ENCODE results near the gene SLC25A1. TPM values are rescaled to one million over a fixed set of nuclear protein-coding genes. Genes with fewer than 3 reads are reported as not detected.

Gene SLC25A1
- polyA plus RNA-seq, 1 donor from 2014 or later = 81.4 TPM

GRCh38 chr22:19172213-19173046 is 6.1 kb downstream of the SLC25A1 start:
- H3K4me3 ChIP-seq (ENCODE audit: low read length) = peak overlapping the region; percentile 99
- no peaks in the 10 kb centered on the region for H3K36me3 ChIP-seq (ENCODE audit: insufficient read depth, low read length)
- no peaks in the 10 kb centered on the region for H4K20me1 ChIP-seq (ENCODE audit: insufficient read depth)
- H3F3A ChIP-seq (ENCODE audit: insufficient read depth, low read length, poor library complexity, severe bottlenecking) = no peaks in the 10 kb centered on the region
- H3K4me2 ChIP-seq (ENCODE audit: low read length) = peak overlapping the region; percentile 66
- peaks cover 28% of the 10 kb centered on the region for H3K27me3 ChIP-seq (ENCODE audit: insufficient read depth, low read depth, low read length)
- peak overlapping the region; percentile 88 for H3K9ac ChIP-seq (ENCODE audit: low read length)
- H2AFZ ChIP-seq (ENCODE audit: low read depth, low read length) = peak overlapping the region; percentile 96
- peak overlapping the region; percentile 82 for H3K27ac ChIP-seq (ENCODE audit: low read length)
- H3K9me3 ChIP-seq (ENCODE audit: low read length) = no peaks in the 10 kb centered on the region
- TF ChIP-seq EP300 (conservative IDR thresholded peaks at IDR 0.05; ENCODE audit: poor library complexity, severe bottlenecking) = no peak
- TF ChIP-seq POLR2AphosphoS5 (IDR thresholded peaks at IDR 0.05) = no peak
- no peak for TF ChIP-seq MXI1 (conservative IDR thresholded peaks at IDR 0.05; ENCODE audit: poor library complexity, severe bottlenecking)
- no peak for TF ChIP-seq TAF1 (IDR thresholded peaks at IDR 0.05; ENCODE audit: low read depth)
- no peak for TF ChIP-seq EZH2 (IDR thresholded peaks at IDR 0.05; ENCODE audit: borderline replicate concordance, insufficient read depth, low read length, poor library complexity, severe bottlenecking)
- no peak for TF ChIP-seq RAD21 (conservative IDR thresholded peaks at IDR 0.05)
- no peak for TF ChIP-seq SMC3 (conservative IDR thresholded peaks at IDR 0.05; ENCODE audit: poor library complexity)
- TF ChIP-seq REST (IDR thresholded peaks at IDR 0.05; ENCODE audit: borderline replicate concordance) = no peak
- TF ChIP-seq, protein P1, sequence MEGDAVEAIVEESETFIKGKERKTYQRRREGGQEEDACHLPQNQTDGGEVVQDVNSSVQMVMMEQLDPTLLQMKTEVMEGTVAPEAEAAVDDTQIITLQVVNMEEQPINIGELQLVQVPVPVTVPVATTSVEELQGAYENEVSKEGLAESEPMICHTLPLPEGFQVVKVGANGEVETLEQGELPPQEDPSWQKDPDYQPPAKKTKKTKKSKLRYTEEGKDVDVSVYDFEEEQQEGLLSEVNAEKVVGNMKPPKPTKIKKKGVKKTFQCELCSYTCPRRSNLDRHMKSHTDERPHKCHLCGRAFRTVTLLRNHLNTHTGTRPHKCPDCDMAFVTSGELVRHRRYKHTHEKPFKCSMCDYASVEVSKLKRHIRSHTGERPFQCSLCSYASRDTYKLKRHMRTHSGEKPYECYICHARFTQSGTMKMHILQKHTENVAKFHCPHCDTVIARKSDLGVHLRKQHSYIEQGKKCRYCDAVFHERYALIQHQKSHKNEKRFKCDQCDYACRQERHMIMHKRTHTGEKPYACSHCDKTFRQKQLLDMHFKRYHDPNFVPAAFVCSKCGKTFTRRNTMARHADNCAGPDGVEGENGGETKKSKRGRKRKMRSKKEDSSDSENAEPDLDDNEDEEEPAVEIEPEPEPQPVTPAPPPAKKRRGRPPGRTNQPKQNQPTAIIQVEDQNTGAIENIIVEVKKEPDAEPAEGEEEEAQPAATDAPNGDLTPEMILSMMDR (IDR thresholded peaks at IDR 0.05; ENCODE audit: poor library complexity, severe bottlenecking) = no peak
- no peaks in the 10 kb centered on the region for H3K9me2 ChIP-seq (ENCODE audit: insufficient read depth, low read length)
- H3K79me2 ChIP-seq (replicated peaks; ENCODE audit: insufficient read depth, low read length) = peaks cover 13% of the 10 kb centered on the region

- no peak overlapping the region for H3K9ac ChIP-seq (ENCODE audit: low read length)
These were observed 8.6 kb downstream of the SLC25A1 start for GRCh38 chr22:19169947-19170318.

More at GRCh38 chr22:19169947-19170318, 8.6 kb downstream of the SLC25A1 start:
- Histone ChIP-seq H3K4me3 (ENCODE audit: low read length) (no peak overlapping the region), H4K20me1 (ENCODE audit: insufficient read depth) (no peaks in the 10 kb centered on the region), H3K79me2 (replicated peaks; ENCODE audit: insufficient read depth, low read length) (peaks cover 13% of the 10 kb centered on the region), H3K27me3 (ENCODE audit: insufficient read depth, low read depth, low read length) (peaks cover 38% of the 10 kb centered on the region), H3K4me2 (ENCODE audit: low read length) (no peak overlapping the region), H3K36me3 (ENCODE audit: insufficient read depth, low read length) (no peaks in the 10 kb centered on the region), H3K9me3 (ENCODE audit: low read length) (no peaks in the 10 kb centered on the region), H3K27ac (ENCODE audit: low read length) (no peak overlapping the region), H2AFZ (ENCODE audit: low read depth, low read length) (no peak overlapping the region), H3K9me2 (ENCODE audit: insufficient read depth, low read length) (no peaks in the 10 kb centered on the region), H3F3A (ENCODE audit: insufficient read depth, low read length, poor library complexity, severe bottlenecking) (no peaks in the 10 kb centered on the region)
- TF ChIP-seq TAF1 (IDR thresholded peaks at IDR 0.05; ENCODE audit: low read depth) (no peak), EP300 (conservative IDR thresholded peaks at IDR 0.05; ENCODE audit: poor library complexity, severe bottlenecking) (no peak), MXI1 (conservative IDR thresholded peaks at IDR 0.05; ENCODE audit: poor library complexity, severe bottlenecking) (no peak), REST (IDR thresholded peaks at IDR 0.05; ENCODE audit: borderline replicate concordance) (no peak), POLR2AphosphoS5 (IDR thresholded peaks at IDR 0.05) (no peak), SMC3 (conservative IDR thresholded peaks at IDR 0.05; ENCODE audit: poor library complexity) (no peak), EZH2 (IDR thresholded peaks at IDR 0.05; ENCODE audit: borderline replicate concordance, insufficient read depth, low read length, poor library complexity, severe bottlenecking) (no peak), RAD21 (conservative IDR thresholded peaks at IDR 0.05) (no peak)
- TF ChIP-seq, protein P1 (IDR thresholded peaks at IDR 0.05; ENCODE audit: poor library complexity, severe bottlenecking) = no peak

All from neural cell (in vitro differentiated cells).